ENCODE data around the gene CX3CR1.

Gene CX3CR1

GRCh38 chr3:39276746-39277145, 3.1 kb downstream of the CX3CR1 start:
- no peaks in the 10 kb centered on the region for H3K4me1 ChIP-seq (ENCODE audit: control insufficient read depth, low read depth, low read length)
- H3K9me3 ChIP-seq (ENCODE audit: control insufficient read depth, low read depth, low read length), result no peaks in the 10 kb centered on the region
- H3K9ac ChIP-seq (ENCODE audit: low read length), result no peak overlapping the region
- no peaks in the 10 kb centered on the region for H3K36me3 ChIP-seq (ENCODE audit: control insufficient read depth, low read depth, low read length)
- H3K27ac ChIP-seq (ENCODE audit: low read length), result no peak overlapping the region
- H3K27me3 ChIP-seq (ENCODE audit: control insufficient read depth, insufficient read depth, low read length), result no peaks in the 10 kb centered on the region
- no peak overlapping the region for H3K4me3 ChIP-seq (ENCODE audit: low read length)

DNA sequence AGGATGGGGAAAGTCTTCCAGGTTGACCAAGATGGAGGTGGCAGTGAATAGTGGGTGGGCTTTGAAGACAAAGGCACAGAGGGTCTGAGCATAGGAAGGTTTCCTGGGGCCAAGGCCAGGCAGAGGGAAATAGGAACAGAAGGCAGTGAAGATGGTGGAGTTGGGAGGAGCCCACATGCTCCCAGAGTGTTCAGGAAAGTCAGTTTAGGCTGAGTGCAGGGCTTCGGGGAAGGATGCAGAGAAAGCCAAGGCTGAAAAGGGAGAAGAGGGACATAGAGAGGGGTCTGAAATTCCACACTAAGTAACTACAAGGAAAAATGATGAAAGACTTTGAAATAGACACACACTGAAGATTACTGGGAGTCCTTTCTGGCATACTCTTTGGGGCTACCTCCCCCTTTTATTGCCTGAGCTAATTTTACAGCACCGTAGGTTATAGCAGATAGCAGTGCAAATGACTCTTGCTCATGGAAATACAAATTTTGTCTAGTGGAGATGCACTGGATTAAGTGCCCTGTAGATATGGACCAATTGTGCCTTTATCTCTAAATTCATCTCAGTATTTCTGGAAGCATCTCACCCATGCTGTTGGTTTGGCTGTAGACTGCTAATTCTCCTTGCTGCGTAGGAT, 3.8 kb downstream of the CX3CR1 start:
- Histone ChIP-seq H3K27ac (ENCODE audit: low read length) (no peak overlapping the region), H3K4me1 (ENCODE audit: control insufficient read depth, low read depth, low read length) (no peaks in the 10 kb centered on the region), H3K36me3 (ENCODE audit: control insufficient read depth, low read depth, low read length) (no peaks in the 10 kb centered on the region), H3K4me3 (ENCODE audit: low read length) (no peak overlapping the region), H3K9me3 (ENCODE audit: control insufficient read depth, low read depth, low read length) (no peaks in the 10 kb centered on the region), H3K27me3 (ENCODE audit: control insufficient read depth, insufficient read depth, low read length) (no peaks in the 10 kb centered on the region), H3K9ac (ENCODE audit: low read length) (no peak overlapping the region)

DNA sequence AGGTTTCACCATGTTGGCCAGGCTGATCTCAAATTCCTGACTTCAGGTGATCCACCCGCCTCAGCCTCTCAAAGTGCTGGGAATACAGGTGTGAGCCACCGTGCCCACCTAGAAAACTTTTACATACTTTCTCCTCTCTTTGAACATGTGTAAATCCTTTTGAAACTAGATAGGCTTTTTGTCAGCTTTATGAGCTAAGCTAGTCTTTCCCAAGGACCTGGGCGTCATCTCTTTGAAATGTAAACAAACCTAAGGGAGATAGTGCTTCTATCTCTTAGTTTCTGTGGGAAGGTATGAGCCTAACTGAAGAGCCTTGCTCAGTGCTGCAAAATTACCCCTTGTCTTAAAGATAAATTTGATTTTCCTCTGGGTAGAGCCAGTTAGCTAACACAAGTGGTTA, 4.8 kb downstream of the CX3CR1 start:
- H3K9me3 ChIP-seq (ENCODE audit: control insufficient read depth, low read depth, low read length), result no peaks in the 10 kb centered on the region
- no peak overlapping the region for H3K9ac ChIP-seq (ENCODE audit: low read length)
- no peaks in the 10 kb centered on the region for H3K4me1 ChIP-seq (ENCODE audit: control insufficient read depth, low read depth, low read length)
- no peak overlapping the region for H3K27ac ChIP-seq (ENCODE audit: low read length)
- H3K4me3 ChIP-seq (ENCODE audit: low read length), result no peak overlapping the region
- no peaks in the 10 kb centered on the region for H3K27me3 ChIP-seq (ENCODE audit: control insufficient read depth, insufficient read depth, low read length)
- no peaks in the 10 kb centered on the region for H3K36me3 ChIP-seq (ENCODE audit: control insufficient read depth, low read depth, low read length)

DNA sequence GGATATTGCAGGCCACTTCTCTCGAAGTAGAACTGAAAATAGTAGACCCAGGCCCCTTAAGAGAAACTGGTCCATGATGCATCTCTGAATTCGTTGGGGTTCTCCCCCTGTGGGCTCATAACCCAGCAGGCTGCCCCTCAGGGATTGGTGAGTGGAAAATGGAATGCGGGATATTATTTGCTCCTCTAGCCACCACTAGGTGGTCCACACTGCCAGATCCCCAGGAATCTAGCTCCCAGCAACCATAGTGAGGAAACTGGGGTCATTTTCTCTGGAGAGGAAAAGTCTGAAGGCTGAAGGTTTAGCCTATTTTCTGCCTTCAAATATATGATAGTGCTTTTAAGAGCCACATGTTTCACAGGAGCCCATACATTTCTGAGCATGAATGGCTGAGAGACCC, 6.7 kb downstream of the CX3CR1 start:
- no peak overlapping the region for H3K4me3 ChIP-seq (ENCODE audit: low read length)
- no peak overlapping the region for H3K9ac ChIP-seq (ENCODE audit: low read length)
- H3K9me3 ChIP-seq (ENCODE audit: control insufficient read depth, low read depth, low read length), result no peaks in the 10 kb centered on the region
- H3K36me3 ChIP-seq (ENCODE audit: control insufficient read depth, low read depth, low read length), result no peaks in the 10 kb centered on the region
- no peaks in the 10 kb centered on the region for H3K4me1 ChIP-seq (ENCODE audit: control insufficient read depth, low read depth, low read length)
- H3K27me3 ChIP-seq (ENCODE audit: control insufficient read depth, insufficient read depth, low read length), result no peaks in the 10 kb centered on the region
- no peak overlapping the region for H3K27ac ChIP-seq (ENCODE audit: low read length)

DNA sequence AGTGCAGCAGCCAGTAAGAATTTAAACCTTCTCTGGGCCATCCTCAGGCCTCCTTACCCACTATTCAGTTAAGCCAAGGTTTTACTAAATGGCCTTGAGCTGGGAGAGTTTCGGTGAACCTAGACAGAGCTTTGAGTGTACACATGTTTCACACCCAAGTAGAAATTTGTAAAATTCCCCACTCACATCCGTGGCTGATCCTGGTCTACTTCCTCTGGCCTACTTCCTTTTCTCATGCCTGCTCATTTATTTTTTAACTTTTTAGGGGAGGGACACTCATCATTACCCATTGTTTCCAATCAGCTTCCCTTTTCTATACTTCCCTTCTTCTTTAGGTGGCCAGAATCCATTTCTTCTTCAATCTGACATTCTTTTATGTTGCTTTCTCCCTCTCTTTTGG, 7.6 kb downstream of the CX3CR1 start:
- Histone ChIP-seq H3K9me3 (ENCODE audit: control insufficient read depth, low read depth, low read length) (no peaks in the 10 kb centered on the region), H3K27me3 (ENCODE audit: control insufficient read depth, insufficient read depth, low read length) (no peaks in the 10 kb centered on the region), H3K27ac (ENCODE audit: low read length) (no peak overlapping the region), H3K9ac (ENCODE audit: low read length) (no peak overlapping the region), H3K36me3 (ENCODE audit: control insufficient read depth, low read depth, low read length) (no peaks in the 10 kb centered on the region), H3K4me1 (ENCODE audit: control insufficient read depth, low read depth, low read length) (no peaks in the 10 kb centered on the region), H3K4me3 (ENCODE audit: low read length) (no peak overlapping the region)

DNA sequence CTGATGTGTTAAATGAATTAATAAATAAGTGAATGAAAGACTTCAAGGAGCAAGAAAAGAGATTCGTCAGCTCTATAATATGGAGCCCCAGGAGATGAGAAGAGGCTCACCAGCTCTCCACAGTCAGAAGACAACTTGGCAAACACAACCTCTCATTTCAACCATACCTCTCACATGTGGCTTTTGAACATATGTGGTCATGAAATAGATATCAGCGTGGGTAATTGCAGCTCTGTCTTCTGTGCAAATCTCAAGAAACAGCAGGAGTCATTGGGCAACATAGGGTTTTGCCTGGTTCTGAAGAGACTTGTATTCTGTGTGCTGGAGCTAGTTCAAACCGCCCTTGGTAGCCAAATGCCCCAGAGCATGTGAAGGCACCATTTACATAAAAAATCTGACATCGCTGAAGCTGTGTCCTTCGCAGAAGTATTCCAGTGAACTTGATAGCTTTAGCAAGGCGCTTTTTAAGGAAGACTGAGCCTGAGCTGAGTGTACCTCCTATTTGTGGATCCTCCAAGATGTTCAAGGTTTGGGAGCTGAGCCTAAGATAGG, 8.4 kb downstream of the CX3CR1 start:
- Histone ChIP-seq H3K27ac (ENCODE audit: low read length) (no peak overlapping the region), H3K4me1 (ENCODE audit: control insufficient read depth, low read depth, low read length) (no peaks in the 10 kb centered on the region), H3K4me3 (ENCODE audit: low read length) (no peak overlapping the region), H3K27me3 (ENCODE audit: control insufficient read depth, insufficient read depth, low read length) (no peaks in the 10 kb centered on the region), H3K9me3 (ENCODE audit: control insufficient read depth, low read depth, low read length) (no peaks in the 10 kb centered on the region), H3K9ac (ENCODE audit: low read length) (no peak overlapping the region), H3K36me3 (ENCODE audit: control insufficient read depth, low read depth, low read length) (no peaks in the 10 kb centered on the region)

DNA sequence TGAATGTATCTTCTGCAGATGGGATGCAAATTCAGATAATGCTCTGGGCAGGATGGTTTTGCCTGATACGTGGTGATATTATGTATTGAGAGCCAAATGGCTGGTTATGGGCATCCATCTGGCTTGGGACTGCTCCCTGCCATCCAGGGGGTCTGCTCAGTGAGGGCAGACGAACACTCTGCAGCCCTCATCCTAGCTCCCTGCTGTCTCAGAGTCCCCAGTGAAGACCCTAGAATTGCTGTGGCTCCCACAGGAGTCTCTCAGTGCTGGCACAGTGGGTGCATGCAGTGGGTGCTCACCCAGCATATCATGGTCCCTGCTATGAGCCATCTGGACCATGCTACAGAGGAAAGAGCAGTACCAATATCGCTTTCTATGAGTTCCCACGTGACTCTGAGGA, 10.3 kb downstream of the CX3CR1 start:
- no peak overlapping the region for H3K9ac ChIP-seq (ENCODE audit: low read length)

GRCh38 chr3:39268549-39268900, 11.3 kb downstream of the CX3CR1 start:
- no peak overlapping the region for H3K27ac ChIP-seq (ENCODE audit: low read length)
- no peaks in the 10 kb centered on the region for H3K27me3 ChIP-seq (ENCODE audit: control insufficient read depth, insufficient read depth, low read length)
- H3K9ac ChIP-seq (ENCODE audit: low read length), result no peak overlapping the region
- H3K4me3 ChIP-seq (ENCODE audit: low read length), result no peak overlapping the region
- H3K9me3 ChIP-seq (ENCODE audit: control insufficient read depth, low read depth, low read length), result no peaks in the 10 kb centered on the region
- H3K36me3 ChIP-seq (ENCODE audit: control insufficient read depth, low read depth, low read length), result no peaks in the 10 kb centered on the region
- H3K4me1 ChIP-seq (ENCODE audit: control insufficient read depth, low read depth, low read length), result no peaks in the 10 kb centered on the region

More for the DNA sequence above, 10.3 kb downstream of the CX3CR1 start:
- Histone ChIP-seq H3K27ac (ENCODE audit: low read length) (no peak overlapping the region), H3K4me1 (ENCODE audit: control insufficient read depth, low read depth, low read length) (no peaks in the 10 kb centered on the region), H3K4me3 (ENCODE audit: low read length) (no peak overlapping the region), H3K36me3 (ENCODE audit: control insufficient read depth, low read depth, low read length) (no peaks in the 10 kb centered on the region), H3K9me3 (ENCODE audit: control insufficient read depth, low read depth, low read length) (no peaks in the 10 kb centered on the region), H3K27me3 (ENCODE audit: control insufficient read depth, insufficient read depth, low read length) (no peaks in the 10 kb centered on the region)

DNA sequence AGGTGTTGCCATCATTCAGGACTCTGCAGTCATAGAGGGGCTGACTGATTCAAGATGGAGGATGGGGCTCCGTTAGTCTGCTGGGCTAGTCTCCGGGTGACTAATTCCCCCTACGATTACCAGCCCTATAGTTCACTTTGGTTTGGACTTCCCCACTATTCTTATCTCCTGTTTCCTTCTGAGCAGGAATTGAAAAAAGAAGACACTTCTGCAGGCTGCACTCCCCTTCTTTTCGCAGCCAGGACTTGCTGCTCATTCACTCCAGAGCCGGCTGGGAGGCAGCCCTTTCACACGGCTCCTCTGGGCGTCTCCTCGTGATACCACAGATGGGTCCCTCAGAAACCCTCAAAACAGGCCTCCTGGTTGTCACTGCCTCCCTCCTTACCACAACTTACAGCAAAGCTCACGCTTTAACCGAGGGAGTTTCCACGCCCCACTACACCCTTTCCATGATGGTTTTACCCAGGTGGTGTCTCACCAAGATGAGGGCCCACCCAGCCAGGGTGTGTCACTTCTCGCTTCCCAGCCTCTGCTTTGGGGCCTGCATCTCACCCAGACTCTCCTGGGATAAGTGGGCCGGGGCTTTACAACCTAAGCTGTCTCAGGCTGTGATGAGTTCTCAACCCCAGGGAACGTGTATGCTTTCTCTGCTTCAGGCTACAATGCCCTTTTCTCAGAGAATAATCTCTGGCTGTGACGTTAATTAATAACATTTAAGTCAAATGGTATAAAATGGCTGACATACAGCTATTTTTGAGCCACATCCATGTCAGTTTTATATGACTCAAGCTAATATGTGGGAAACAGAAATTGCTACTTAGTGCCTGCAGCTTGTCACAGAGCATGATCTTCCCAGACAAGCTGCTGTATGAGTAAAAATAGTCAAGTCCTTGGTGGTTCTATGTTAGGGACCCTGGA, 11.9 kb downstream of the CX3CR1 start:
- no peaks in the 10 kb centered on the region for H3K27me3 ChIP-seq (ENCODE audit: control insufficient read depth, insufficient read depth, low read length)
- H3K4me1 ChIP-seq (ENCODE audit: control insufficient read depth, low read depth, low read length), result no peaks in the 10 kb centered on the region
- no peak overlapping the region for H3K4me3 ChIP-seq (ENCODE audit: low read length)
- no peak overlapping the region for H3K27ac ChIP-seq (ENCODE audit: low read length)
- H3K9me3 ChIP-seq (ENCODE audit: control insufficient read depth, low read depth, low read length), result no peaks in the 10 kb centered on the region
- no peaks in the 10 kb centered on the region for H3K36me3 ChIP-seq (ENCODE audit: control insufficient read depth, low read depth, low read length)
- H3K9ac ChIP-seq (ENCODE audit: low read length), result no peak overlapping the region

DNA sequence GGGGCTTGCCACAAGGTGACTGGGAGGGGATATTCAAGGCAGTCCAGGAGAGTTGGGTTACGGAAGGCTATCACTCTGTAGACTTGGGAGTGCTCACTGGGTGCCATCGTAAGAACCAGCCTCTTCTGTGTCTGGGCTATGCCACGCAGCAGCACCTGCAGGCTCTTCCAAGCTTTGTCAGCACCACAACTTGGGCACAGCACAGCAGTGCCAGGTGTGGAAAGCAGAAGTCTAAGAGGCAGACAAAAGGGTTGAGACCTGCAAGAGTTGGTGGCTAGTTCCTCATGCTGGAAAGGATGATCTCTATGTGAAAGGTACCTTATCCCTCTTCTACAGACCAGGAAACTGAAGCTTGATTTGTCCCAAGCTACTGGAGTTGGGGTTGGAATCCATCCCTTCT, 15.8 kb downstream of the CX3CR1 start:
- Histone ChIP-seq H3K4me1 (ENCODE audit: control insufficient read depth, low read depth, low read length) (no peaks in the 10 kb centered on the region), H3K4me3 (ENCODE audit: low read length) (no peak overlapping the region), H3K9me3 (ENCODE audit: control insufficient read depth, low read depth, low read length) (no peaks in the 10 kb centered on the region), H3K27ac (ENCODE audit: low read length) (no peak overlapping the region), H3K27me3 (ENCODE audit: control insufficient read depth, insufficient read depth, low read length) (no peaks in the 10 kb centered on the region), H3K9ac (ENCODE audit: low read length) (no peak overlapping the region), H3K36me3 (ENCODE audit: control insufficient read depth, low read depth, low read length) (no peaks in the 10 kb centered on the region)

- Histone ChIP-seq H3K4me1 (ENCODE audit: control insufficient read depth, low read depth, low read length) (no peaks in the 10 kb centered on the region), H3K27me3 (ENCODE audit: control insufficient read depth, insufficient read depth, low read length) (no peaks in the 10 kb centered on the region), H3K4me3 (ENCODE audit: low read length) (no peak overlapping the region), H3K27ac (ENCODE audit: low read length) (no peak overlapping the region), H3K36me3 (ENCODE audit: control insufficient read depth, low read depth, low read length) (no peaks in the 10 kb centered on the region), H3K9me3 (ENCODE audit: control insufficient read depth, low read depth, low read length) (no peaks in the 10 kb centered on the region), H3K9ac (ENCODE audit: low read length) (no peak overlapping the region)
Observed at GRCh38 chr3:39263576-39263975, 16.3 kb downstream of the CX3CR1 start.

GRCh38 chr3:39262846-39263245, 17.0 kb downstream of the CX3CR1 start:
- Histone ChIP-seq H3K27ac (ENCODE audit: low read length) (no peak overlapping the region), H3K27me3 (ENCODE audit: control insufficient read depth, insufficient read depth, low read length) (no peaks in the 10 kb centered on the region), H3K4me1 (ENCODE audit: control insufficient read depth, low read depth, low read length) (no peaks in the 10 kb centered on the region)

More at GRCh38 chr3:39262846-39263245, 17.0 kb downstream of the CX3CR1 start:
- Histone ChIP-seq H3K9ac (ENCODE audit: low read length) (no peak overlapping the region), H3K9me3 (ENCODE audit: control insufficient read depth, low read depth, low read length) (no peaks in the 10 kb centered on the region), H3K36me3 (ENCODE audit: control insufficient read depth, low read depth, low read length) (no peaks in the 10 kb centered on the region), H3K4me3 (ENCODE audit: low read length) (no peak overlapping the region)
